Endothelial cell (in vitro differentiated cells): ENCODE measurements around the gene DNAH9. TPM values are rescaled to one million over a fixed set of nuclear protein-coding genes. Genes with fewer than 3 reads are reported as not detected.

Experiments
- DNase-seq: peaks from one replicate; pipeline ENCODE4 v3.0.0; 2021; ENCODE audit warnings: low spot score
- H3K27ac Mint-ChIP-seq: one replicate; pipeline ENCODE4 v1.8.0; 2021; ENCODE audit warnings: mixed read lengths, inconsistent platforms; ENCODE audit not compliant: unreplicated experiment
- H3K27me3 Mint-ChIP-seq: one replicate; pipeline ENCODE4 v1.8.0; 2021; ENCODE audit warnings: mild to moderate bottlenecking, moderate library complexity, mixed read lengths, inconsistent platforms; ENCODE audit not compliant: unreplicated experiment
- H3K36me3 Mint-ChIP-seq: one replicate; pipeline ENCODE4 v1.8.0; 2021; ENCODE audit warnings: mild to moderate bottlenecking, low read depth, mixed read lengths, inconsistent platforms; ENCODE audit not compliant: unreplicated experiment
- H3K4me1 Mint-ChIP-seq: one replicate; pipeline ENCODE4 v1.8.0; 2021; ENCODE audit warnings: mild to moderate bottlenecking, mixed read lengths, inconsistent platforms; ENCODE audit not compliant: unreplicated experiment
- H3K4me3 Mint-ChIP-seq: one replicate; pipeline ENCODE4 v1.8.0; 2021; ENCODE audit warnings: mild to moderate bottlenecking, mixed read lengths, inconsistent platforms; ENCODE audit not compliant: unreplicated experiment
- H3K9me3 Mint-ChIP-seq: one replicate; pipeline ENCODE4 v1.8.0; 2021; ENCODE audit warnings: mixed read lengths, inconsistent platforms; ENCODE audit not compliant: unreplicated experiment
- CTCF ChIP-seq: fragments of 200-600 bp; sonication (generic); IDR thresholded peaks from one replicate; pipeline ENCODE4 v1.5.0; 2021; ENCODE audit warnings: antibody characterized with exemption; ENCODE audit not compliant: unreplicated experiment
- total RNA-seq: library from RNA; stranded (reverse); fragmentation: NEBNext Ultra II Directional; extraction: Animal tissue kit (Norgen Biotek cat#: 25700); gene quantifications from one replicate; pipeline ENCODE4 v1.2.1, GENCODE V29; 2021; ENCODE audit not compliant: unreplicated experiment

Gene DNAH9
- total RNA-seq, 1 donor from 2014 or later = not detected

DNA sequence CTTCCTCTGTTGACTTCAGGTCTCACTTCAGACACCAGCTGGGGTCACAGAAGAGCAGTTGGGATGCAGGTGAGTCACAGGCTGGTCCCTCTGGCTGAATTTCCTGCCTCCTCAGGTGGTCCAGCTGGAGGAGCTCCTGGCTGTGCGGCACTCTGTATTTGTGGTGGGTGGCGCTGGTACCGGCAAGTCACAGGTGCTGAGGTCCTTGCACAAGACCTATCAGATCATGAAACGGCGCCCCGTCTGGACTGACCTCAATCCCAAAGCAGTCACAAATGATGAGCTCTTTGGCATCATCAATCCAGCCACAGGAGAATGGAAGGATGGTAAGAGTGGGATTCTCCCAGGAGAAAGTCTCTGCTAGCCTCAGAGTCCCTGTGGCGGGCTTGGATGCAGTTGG, 149.2 kb downstream of the DNAH9 start:
- no peak for TF ChIP-seq CTCF

GRCh38 chr17:11757815-11758214, 159.5 kb downstream of the DNAH9 start:
- no peak for TF ChIP-seq CTCF
- Mint-ChIP-seq H3K4me1 (no peaks in the 10 kb centered on the region), H3K27ac (no peak overlapping the region), H3K27me3 (no peaks in the 10 kb centered on the region), H3K4me3 (no peak overlapping the region), H3K36me3 (peaks cover 6% of the 10 kb centered on the region), H3K9me3 (peaks cover 40% of the 10 kb centered on the region)
- no peak for DNase-seq

More for the DNA sequence above, 149.2 kb downstream of the DNAH9 start:
- Mint-ChIP-seq H3K4me3 (no peak overlapping the region), H3K36me3 (no peaks in the 10 kb centered on the region), H3K9me3 (peaks cover 47% of the 10 kb centered on the region), H3K4me1 (no peaks in the 10 kb centered on the region), H3K27me3 (peaks cover 5% of the 10 kb centered on the region), H3K27ac (no peak overlapping the region)
- DNase-seq = no peak

DNA sequence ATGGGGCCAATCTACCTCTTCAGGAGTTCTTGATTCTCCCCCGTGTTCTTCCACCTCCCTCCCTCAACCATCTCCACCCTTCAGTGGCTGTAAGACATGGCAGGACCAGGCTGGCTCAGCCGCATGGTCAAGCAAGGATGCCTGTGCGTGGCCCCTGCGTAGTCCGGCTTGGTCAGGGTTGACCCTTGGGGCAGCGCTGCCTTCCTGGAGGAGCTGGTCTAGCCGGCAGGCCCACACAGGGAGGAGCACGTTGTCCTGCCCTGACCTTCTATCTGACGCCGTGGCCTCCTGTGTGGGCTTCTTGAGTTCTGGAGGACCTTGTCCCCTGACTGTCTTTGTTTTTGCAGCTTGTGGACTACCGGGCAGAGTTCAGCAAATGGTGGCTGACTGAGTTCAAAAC, 169.8 kb downstream of the DNAH9 start:
- no peak overlapping the region for H3K27ac Mint-ChIP-seq
- H3K4me3 Mint-ChIP-seq = no peak overlapping the region
- no peak for TF ChIP-seq CTCF
- peaks cover 38% of the 10 kb centered on the region for H3K9me3 Mint-ChIP-seq
- no peaks in the 10 kb centered on the region for H3K4me1 Mint-ChIP-seq
- peaks cover 11% of the 10 kb centered on the region for H3K36me3 Mint-ChIP-seq
- peaks cover 2% of the 10 kb centered on the region for H3K27me3 Mint-ChIP-seq
- no peak for DNase-seq

DNA sequence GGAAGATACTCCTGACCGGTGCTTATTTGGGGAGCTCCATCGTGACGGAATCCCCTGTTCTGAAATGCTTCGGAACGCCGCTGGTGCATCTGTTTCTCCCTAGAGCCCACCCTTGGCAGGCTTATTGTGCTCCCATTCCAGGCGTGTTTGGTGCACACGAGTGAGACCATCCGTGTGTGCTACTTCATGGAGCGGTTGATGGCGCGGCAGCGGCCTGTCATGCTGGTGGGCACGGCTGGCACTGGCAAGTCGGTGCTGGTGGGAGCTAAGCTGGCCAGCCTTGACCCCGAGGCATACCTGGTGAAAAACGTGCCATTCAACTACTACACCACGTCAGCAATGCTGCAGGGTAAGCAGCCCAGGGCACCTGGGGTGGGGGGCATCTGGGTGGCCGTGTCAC, 170.7 kb downstream of the DNAH9 start:
- no peak for DNase-seq
- no peak overlapping the region for H3K4me3 Mint-ChIP-seq
- H3K36me3 Mint-ChIP-seq = peaks cover 11% of the 10 kb centered on the region
- H3K27ac Mint-ChIP-seq = no peak overlapping the region
- H3K27me3 Mint-ChIP-seq = peaks cover 2% of the 10 kb centered on the region
- H3K9me3 Mint-ChIP-seq = peaks cover 31% of the 10 kb centered on the region
- no peak for TF ChIP-seq CTCF
- H3K4me1 Mint-ChIP-seq = no peaks in the 10 kb centered on the region

GRCh38 chr17:11772031-11772430, 173.8 kb downstream of the DNAH9 start:
- Mint-ChIP-seq H3K4me1 (no peaks in the 10 kb centered on the region), H3K27ac (no peak overlapping the region), H3K9me3 (peaks cover 27% of the 10 kb centered on the region), H3K36me3 (peaks cover 11% of the 10 kb centered on the region), H3K4me3 (no peak overlapping the region), H3K27me3 (no peaks in the 10 kb centered on the region)
- DNase-seq = no peak
- no peak for TF ChIP-seq CTCF
